Keratinocyte (primary cell): Measurements from ENCODE around the gene MKRN3.
"Not testable (repeated sequence)": the region's sequence is repeated elsewhere in the genome, so short reads cannot be mapped to it uniquely, and the experiment has no call there.

ENCODE experiments used
- EZH2 ChIP-seq: IDR thresholded peaks from one replicate; pipeline ENCODE4 v1.6.1; 2012; ENCODE audit warnings: inconsistent platforms, mild to moderate bottlenecking, low read length, moderate library complexity
- TF ChIP-seq, protein P1 (sequence below), 3 experiments: IDR thresholded peaks in 1 of 3; conservative IDR thresholded peaks in 1 of 3; optimal IDR thresholded peaks in 1 of 3; 2 replicates in 2 of 3; 3 replicates in 1 of 3; pipeline versions ENCODE3 to v1.5.1; 2011; ENCODE audit warnings: low read length in 3 of 3, mild to moderate bottlenecking in 3 of 3, moderate library complexity in 2 of 3, control low read depth in 1 of 3, inconsistent platforms in 1 of 3; ENCODE audit not compliant: insufficient read depth in 2 of 3; ENCODE audit errors: extremely low read depth in 1 of 3

- TF ChIP-seq, protein P1, sequence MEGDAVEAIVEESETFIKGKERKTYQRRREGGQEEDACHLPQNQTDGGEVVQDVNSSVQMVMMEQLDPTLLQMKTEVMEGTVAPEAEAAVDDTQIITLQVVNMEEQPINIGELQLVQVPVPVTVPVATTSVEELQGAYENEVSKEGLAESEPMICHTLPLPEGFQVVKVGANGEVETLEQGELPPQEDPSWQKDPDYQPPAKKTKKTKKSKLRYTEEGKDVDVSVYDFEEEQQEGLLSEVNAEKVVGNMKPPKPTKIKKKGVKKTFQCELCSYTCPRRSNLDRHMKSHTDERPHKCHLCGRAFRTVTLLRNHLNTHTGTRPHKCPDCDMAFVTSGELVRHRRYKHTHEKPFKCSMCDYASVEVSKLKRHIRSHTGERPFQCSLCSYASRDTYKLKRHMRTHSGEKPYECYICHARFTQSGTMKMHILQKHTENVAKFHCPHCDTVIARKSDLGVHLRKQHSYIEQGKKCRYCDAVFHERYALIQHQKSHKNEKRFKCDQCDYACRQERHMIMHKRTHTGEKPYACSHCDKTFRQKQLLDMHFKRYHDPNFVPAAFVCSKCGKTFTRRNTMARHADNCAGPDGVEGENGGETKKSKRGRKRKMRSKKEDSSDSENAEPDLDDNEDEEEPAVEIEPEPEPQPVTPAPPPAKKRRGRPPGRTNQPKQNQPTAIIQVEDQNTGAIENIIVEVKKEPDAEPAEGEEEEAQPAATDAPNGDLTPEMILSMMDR (optimal IDR thresholded peaks at IDR 0.05 in 1 of 3, IDR thresholded peaks at IDR 0.05 in 1 of 3, conservative IDR thresholded peaks at IDR 0.05 in 1 of 3; ENCODE audit: extremely low read depth in 1 of 3, insufficient read depth in 2 of 3, low read length in 3 of 3): not testable (repeated sequence)
- TF ChIP-seq EZH2: not testable (repeated sequence)
Observed at GRCh38 chr15:23597278-23597677, 31.8 kb downstream of the MKRN3 start.
